ENCODE data around the gene FGD3. TPM values are rescaled to one million over a fixed set of nuclear protein-coding genes. Genes with fewer than 3 reads are reported as not detected.

Gene FGD3
- total and polyA plus RNA-seq, 9 of the 15 experiments (the other 6 are each of a cell fraction or from before 2014, with no cell fraction given) = 0.07 to 1.3 (median 0.29) TPM

- TF ChIP-seq HNRNPH1 (optimal IDR thresholded peaks at IDR 0.05; ENCODE audit: low read depth, low read length) (no peak), KAT8 (IDR thresholded peaks at IDR 0.05; ENCODE audit: low read depth) (no peak), STAT6 (CRISPR knock-in tag; IDR thresholded peaks at IDR 0.05) (0 out of 2 replicates have a peak, but pooled peaks have one; percentile 23), ZNF766 (CRISPR knock-in tag; conservative IDR thresholded peaks at IDR 0.05) (peak; percentile 67; the same call in 1 of the 2 replicates), GABPA (tag; conservative IDR thresholded peaks at IDR 0.05; ENCODE audit: low read depth) (peak; percentile 70), ZNF408 (CRISPR knock-in tag; IDR thresholded peaks at IDR 0.05; ENCODE audit: low read depth) (no peak), POLR3G (IDR thresholded peaks at IDR 0.05; ENCODE audit: extremely low read depth, insufficient read length, insufficient replicate concordance) (no peak), TCF3 (CRISPR knock-in tag; IDR thresholded peaks at IDR 0.05) (peak; percentile 55), ZKSCAN8 (CRISPR knock-in tag; IDR thresholded peaks at IDR 0.05) (0 out of 2 replicates have a peak, but pooled peaks have one; percentile 17), SUPT5H (IDR thresholded peaks at IDR 0.05) (0 out of 2 replicates have a peak, but pooled peaks have one; percentile 25), ARNT (IDR thresholded peaks at IDR 0.05) (0 out of 4 replicates have a peak, but pooled peaks of 1 of the 2 experiments have one; percentile 27), NFATC3 (IDR thresholded peaks at IDR 0.05) (no peak), EHMT2 (IDR thresholded peaks at IDR 0.05) (peak; percentile 44; the same call in 1 of the 2 replicates), JUND (IDR thresholded peaks at IDR 0.05; ENCODE audit: borderline replicate concordance, low read depth, low read length) (peak; percentile 86), JUND (tag; IDR thresholded peaks at IDR 0.05; ENCODE audit: borderline replicate concordance, low read depth, low read length) (peak; percentile 55; the same call in 1 of the 3 replicates), ZNF584 (CRISPR knock-in tag; IDR thresholded peaks at IDR 0.05; ENCODE audit: low read depth) (peak; percentile 82; the same call in 1 of the 2 replicates), HMGXB4 (CRISPR knock-in tag; IDR thresholded peaks at IDR 0.05) (no peak), MTA3 (IDR thresholded peaks at IDR 0.05; ENCODE audit: borderline replicate concordance) (0 out of 2 replicates have a peak, but pooled peaks have one; percentile 50), MTA1 (IDR thresholded peaks at IDR 0.05; ENCODE audit: borderline replicate concordance) (peak; percentile 43; the same call in 1 of the 2 replicates)
Observed at GRCh38 chr9:93060746-93061259, 113.5 kb downstream of the FGD3 start (continued).

All from K562 (cell line).